GM12892 (cell line): ENCODE results near the gene C5orf63.

Experiments
- POLR2A ChIP-seq: IDR thresholded peaks from 2 replicates; pipeline ENCODE4 v1.6.1; 2011; ENCODE audit warnings: low read depth, low read length, control low read depth
- TAF1 ChIP-seq: IDR thresholded peaks from 2 replicates; pipeline ENCODE4 v1.6.1; 2011; ENCODE audit warnings: low read depth, mild to moderate bottlenecking, control low read depth, low read length, borderline replicate concordance

DNA sequence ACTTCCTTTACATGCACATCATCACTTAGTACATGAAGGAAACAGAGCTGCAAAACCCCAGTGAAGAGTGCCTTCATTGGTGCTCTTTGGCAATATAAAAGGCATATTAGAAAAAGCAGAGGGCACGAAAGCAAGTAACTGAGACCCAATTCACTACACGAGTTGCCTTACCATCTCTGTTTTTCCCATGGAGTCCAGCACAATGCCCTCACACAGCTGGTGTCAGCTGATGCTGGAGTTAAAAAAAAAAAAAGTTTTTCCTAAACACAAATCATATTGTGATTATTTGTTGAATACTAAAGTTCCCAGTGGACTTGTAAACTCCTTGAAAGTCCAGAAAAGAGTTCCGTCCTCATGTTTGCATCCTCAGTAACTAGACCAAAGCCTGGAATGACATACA is 68.6 kb downstream of the C5orf63 start:
- TF ChIP-seq POLR2A (no peak), TAF1 (no peak)
